CD4-positive, alpha-beta T cell treated with Interleukin-2 at 100 ng/mL for 4 hours (primary cell): ENCODE measurements around the gene RNASE3.
"Not testable (repeated sequence)": the region's sequence is repeated elsewhere in the genome, so short reads cannot be mapped to it uniquely, and the experiment has no call there.

Experiments used
- DNase-seq: peaks from one replicate; pipeline ENCODE4 v3.0.0-alpha.2; 2020; ENCODE audit warnings: low spot score

RNASE3 gene

GRCh38 chr14:20891126-20891825 is at the start of gene RNASE3:
Gene RNASE3, plus strand, starts transcription at chr14:20891385. Its CDS starts 302 bp downstream, at chr14:20891687.
- not testable (repeated sequence) for DNase-seq

GRCh38 chr14:20846560-20846959 is 44.6 kb upstream of the RNASE3 start:
- DNase-seq = no peak

- DNase-seq = no peak
Measured at GRCh38 chr14:20848316-20848954, 42.8 kb upstream of the RNASE3 start.

- no peak for DNase-seq
Measured at GRCh38 chr14:20848955-20849570, 42.1 kb upstream of the RNASE3 start.

- DNase-seq = no peak
Measured at GRCh38 chr14:20853042-20853441, 38.1 kb upstream of the RNASE3 start.

GRCh38 chr14:20855652-20856291 is 35.4 kb upstream of the RNASE3 start:
- DNase-seq = peak; percentile 52

- DNase-seq = no peak
Measured at GRCh38 chr14:20857207-20857606, 34.0 kb upstream of the RNASE3 start.

- peak; percentile 70 for DNase-seq
Measured at GRCh38 chr14:20857630-20858261, 33.4 kb upstream of the RNASE3 start.

GRCh38 chr14:20866194-20866593 is 25.0 kb upstream of the RNASE3 start:
- DNase-seq = no peak

GRCh38 chr14:20866963-20867362 is 24.2 kb upstream of the RNASE3 start:
- DNase-seq = no peak

GRCh38 chr14:20873370-20874177 is 17.6 kb upstream of the RNASE3 start:
- peak; percentile 72 for DNase-seq

GRCh38 chr14:20877016-20877415 is 14.2 kb upstream of the RNASE3 start:
- no peak for DNase-seq

- DNase-seq = no peak
Measured at GRCh38 chr14:20878695-20879094, 12.5 kb upstream of the RNASE3 start.

GRCh38 chr14:20881229-20881628 is 10.0 kb upstream of the RNASE3 start:
- not testable (repeated sequence) for DNase-seq

- DNase-seq = not testable (repeated sequence)
Measured at GRCh38 chr14:20882787-20883186, 8.4 kb upstream of the RNASE3 start.

- DNase-seq = not testable (repeated sequence)
Measured at GRCh38 chr14:20888411-20888810, 2.8 kb upstream of the RNASE3 start.

GRCh38 chr14:20895322-20895721 is 4.1 kb downstream of the RNASE3 start:
- DNase-seq = not testable (repeated sequence)

- DNase-seq = no peak
Measured at GRCh38 chr14:20904393-20905029, 13.3 kb downstream of the RNASE3 start.

- DNase-seq = no peak
Measured at GRCh38 chr14:20905676-20906075, 14.5 kb downstream of the RNASE3 start.

GRCh38 chr14:20907214-20907613 is 16.0 kb downstream of the RNASE3 start:
- no peak for DNase-seq

GRCh38 chr14:20910822-20911221 is 19.6 kb downstream of the RNASE3 start:
- not testable (repeated sequence) for DNase-seq
